HEK293 (cell line): ENCODE data around the gene CORO6.

Experiments used
- CTCF ChIA-PET: fragments of 350-600 bp; formaldehyde crosslinking; extraction: SDS; loops from one replicate; lab custom pipeline; 2021; ENCODE audit warnings: antibody characterized with exemption; lab: Yijun Ruan, JAX
- POLR2A ChIA-PET: fragments of 300-600 bp; formaldehyde crosslinking; extraction: SDS; loops from one replicate; lab custom pipeline; 2020; ENCODE audit warnings: antibody characterized with exemption, inconsistent platforms; lab: Yijun Ruan, JAX
- H3K27ac ChIP-seq: fragments of 200-500 bp; sonication (Bioruptor generic); 2 replicates; pipeline ENCODE4 v1.5.1; 2014; ENCODE audit warnings: low read depth, low read length, control low read depth, inconsistent platforms; ENCODE audit errors: extremely low read depth
- H3K36me3 ChIP-seq, 2 experiments: fragments of 200-500 bp in 1 of 2; sonication (Bioruptor generic) in 1 of 2; 1 replicate in 1 of 2; 2 replicates in 1 of 2; pipeline ENCODE4 v1.5.1; 2014 to 2017; ENCODE audit warnings: inconsistent platforms in 2 of 2, low read length in 2 of 2; ENCODE audit not compliant: control insufficient read depth in 2 of 2, insufficient read depth in 1 of 2
- H3K4me1 ChIP-seq: fragments of 200-500 bp; sonication (Bioruptor generic); 2 replicates; pipeline ENCODE4 v1.5.1; 2014; ENCODE audit warnings: mild to moderate bottlenecking, low read length, inconsistent platforms; ENCODE audit not compliant: control insufficient read depth, insufficient read depth
- H3K4me3 ChIP-seq: 2 replicates; pipeline ENCODE4 v1.5.1; 2011; ENCODE audit warnings: low read depth, mild to moderate bottlenecking, control low read depth, low read length, moderate library complexity
- H3K9me3 ChIP-seq: fragments of 200-500 bp; sonication (Bioruptor generic); 2 replicates; pipeline ENCODE4 v1.5.1; 2014; ENCODE audit warnings: low read depth, low read length, inconsistent platforms; ENCODE audit not compliant: control insufficient read depth, insufficient read depth
- CTCF ChIP-seq: fragments of 450-650 bp; formaldehyde crosslinking; IDR thresholded peaks from 2 replicates; pipeline ENCODE4 v1.5.1; 2016; ENCODE audit warnings: missing biosample characterization, missing genetic modification characterization
- EGR2 ChIP-seq: fragments of 450-650 bp; formaldehyde crosslinking; IDR thresholded peaks from 2 replicates; pipeline ENCODE4 v1.5.1; 2016; ENCODE audit warnings: low read depth, missing biosample characterization, missing genetic modification characterization
- GLI2 ChIP-seq: fragments of 450-650 bp; formaldehyde crosslinking; IDR thresholded peaks from 2 replicates; pipeline ENCODE4; 2017; ENCODE audit warnings: missing biosample characterization, missing genetic modification characterization, low read depth, borderline replicate concordance
- GLIS2 ChIP-seq: fragments of 450-650 bp; formaldehyde crosslinking; IDR thresholded peaks from 2 replicates; pipeline ENCODE4 v1.5.1; 2016; ENCODE audit warnings: missing biosample characterization, missing genetic modification characterization
- IKZF3 ChIP-seq: fragments of 450-650 bp; IDR thresholded peaks from 2 replicates; pipeline ENCODE4 v1.5.0; 2018; ENCODE audit warnings: missing biosample characterization, mild to moderate bottlenecking, missing genetic modification characterization, moderate library complexity
- KLF16 ChIP-seq: fragments of 450-650 bp; formaldehyde crosslinking; IDR thresholded peaks from 2 replicates; pipeline ENCODE4 v1.5.1; 2017; ENCODE audit warnings: missing biosample characterization, missing genetic modification characterization
- KLF9 ChIP-seq: fragments of 450-650 bp; formaldehyde crosslinking; IDR thresholded peaks from 2 replicates; pipeline ENCODE4 v1.5.1; 2016; ENCODE audit warnings: missing biosample characterization, missing genetic modification characterization, low read depth
- MZF1 ChIP-seq: fragments of 450-650 bp; formaldehyde crosslinking; IDR thresholded peaks from 2 replicates; pipeline ENCODE4 v1.5.1; 2017; ENCODE audit warnings: missing biosample characterization, missing genetic modification characterization, borderline replicate concordance
- PRDM6 ChIP-seq: fragments of 450-650 bp; formaldehyde crosslinking; IDR thresholded peaks from 2 replicates; pipeline ENCODE4 v1.5.1; 2017; ENCODE audit warnings: missing biosample characterization, missing genetic modification characterization
- REST ChIP-seq: fragments of 450-650 bp; formaldehyde crosslinking; IDR thresholded peaks from 2 replicates; pipeline ENCODE4 v1.5.1; 2016; ENCODE audit warnings: missing biosample characterization, missing genetic modification characterization
- WT1 ChIP-seq: fragments of 450-650 bp; formaldehyde crosslinking; IDR thresholded peaks from 2 replicates; pipeline ENCODE4 v1.5.1; 2016; ENCODE audit warnings: missing biosample characterization, missing genetic modification characterization
- ZBTB44 ChIP-seq: fragments of 450-650 bp; IDR thresholded peaks from 2 replicates; pipeline ENCODE4 v1.5.1; 2018; ENCODE audit warnings: missing biosample characterization, mild to moderate bottlenecking, missing genetic modification characterization
- ZFHX2 ChIP-seq: fragments of 450-650 bp; formaldehyde crosslinking; conservative IDR thresholded peaks from 2 replicates; pipeline ENCODE4 v1.5.1; 2016; ENCODE audit warnings: missing biosample characterization, missing genetic modification characterization
- ZNF146 ChIP-seq: fragments of 450-650 bp; formaldehyde crosslinking; IDR thresholded peaks from 2 replicates; pipeline ENCODE4 v1.5.1; 2016; ENCODE audit warnings: missing biosample characterization, missing genetic modification characterization
- ZNF148 ChIP-seq: fragments of 450-650 bp; formaldehyde crosslinking; IDR thresholded peaks from 2 replicates; pipeline ENCODE4 v1.5.0; 2017; ENCODE audit warnings: missing biosample characterization, missing genetic modification characterization, borderline replicate concordance
- ZNF266 ChIP-seq: fragments of 450-650 bp; formaldehyde crosslinking; IDR thresholded peaks from 2 replicates; pipeline ENCODE4 v1.5.1; 2016; ENCODE audit warnings: missing biosample characterization, missing genetic modification characterization, low read depth
- ZNF341 ChIP-seq: fragments of 450-650 bp; formaldehyde crosslinking; IDR thresholded peaks from 2 replicates; pipeline ENCODE4; 2016; ENCODE audit warnings: low read depth, missing biosample characterization, missing genetic modification characterization
- TF ChIP-seq, protein P1 (sequence below): fragments of 450-650 bp; formaldehyde crosslinking; IDR thresholded peaks from 2 replicates; pipeline ENCODE4 v1.5.1; 2016; ENCODE audit warnings: missing biosample characterization, missing genetic modification characterization
- TF ChIP-seq, protein P2 (sequence below): fragments of 450-650 bp; formaldehyde crosslinking; IDR thresholded peaks from 2 replicates; pipeline ENCODE4 v1.5.1; 2017; ENCODE audit warnings: missing biosample characterization, missing genetic modification characterization

CORO6 gene

GRCh38 chr17:29593591-29594518 lies 28.9 kb downstream of the CORO6 start (continued):
- TF ChIP-seq CTCF (tag by site-specific recombination) (peak; percentile 73), IKZF3 (tag by site-specific recombination) (peak; percentile 77), ZNF266 (tag by site-specific recombination) (no peak), ZBTB44 (no peak), ZFHX2 (tag by site-specific recombination) (peak; percentile 98), ZNF146 (no peak), WT1 (peak; percentile 61), KLF9 (peak; percentile 43), REST (peak; percentile 99)

DNA sequence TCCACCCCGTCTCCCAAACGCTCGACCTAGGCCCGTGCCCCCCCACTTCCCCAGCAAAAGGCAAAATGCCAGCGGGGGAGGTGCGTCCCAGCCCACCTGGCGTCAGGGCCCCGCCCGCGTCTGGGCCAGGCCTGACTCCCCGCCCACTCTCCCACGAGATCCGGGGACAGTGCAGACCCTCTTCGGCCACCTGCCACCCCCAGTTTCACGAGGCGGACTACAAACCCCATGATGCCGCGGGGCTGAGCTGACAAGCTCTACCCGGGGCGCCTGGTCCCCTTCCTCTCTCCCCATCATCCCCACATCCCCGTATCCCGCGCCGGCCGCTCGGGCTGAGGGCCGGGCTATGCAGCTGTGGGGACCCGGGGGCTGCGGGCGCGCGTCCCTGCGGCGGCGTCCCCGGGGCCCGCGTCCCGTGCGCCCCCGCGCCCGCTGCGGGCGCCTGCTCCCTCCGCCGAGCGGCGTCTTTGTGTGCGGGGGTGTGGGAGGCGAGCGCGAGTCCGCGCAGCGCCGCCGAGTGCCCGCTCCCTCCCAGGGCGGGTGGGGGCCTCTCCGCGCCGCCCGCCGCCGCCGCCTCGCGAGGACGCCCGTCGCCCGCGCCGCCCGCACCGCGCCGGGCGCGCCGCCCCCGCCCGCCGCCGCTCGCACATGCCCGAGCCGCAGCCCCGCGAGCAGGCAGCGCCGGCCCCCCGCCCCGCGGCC lies 29.7 kb downstream of the CORO6 start, which contains the start of gene ANKRD13B:
ANKRD13B (plus strand) TSS at position 283 of the 702 bp plus-strand sequence. CDS start 490 bp downstream, outside the sequence.
- ChIA-PET POLR2A (interaction anchor here (1.0 to 2.6 kb wide), 15 partner anchors 12 to 873 kb away, joined by 3 to 28 read pairs (median 6); partner anchors contain the start of genes ABHD15, CORO6, NUFIP2 and RPL23A), CTCF (interaction anchor here (0.6 to 5.1 kb wide), 26 partner anchors 12 to 500 kb away, joined by 3 to 74 read pairs (median 5); partner anchors contain the start of genes ABHD15, SSH2 and TP53I13)
- peak within 1 kb of the TSS; percentile 67 for H3K4me3 ChIP-seq
- no peaks in the 10 kb centered on the region for H3K9me3 ChIP-seq
- peaks cover 44% of the 10 kb centered on the region for H3K4me1 ChIP-seq
- H3K27ac ChIP-seq, result peak within 1 kb of the TSS; percentile 82
- H3K36me3 ChIP-seq, result no peaks in the 10 kb centered on the region
- TF ChIP-seq PRDM6 (tag by site-specific recombination), result no peak
- TF ChIP-seq, protein P1, sequence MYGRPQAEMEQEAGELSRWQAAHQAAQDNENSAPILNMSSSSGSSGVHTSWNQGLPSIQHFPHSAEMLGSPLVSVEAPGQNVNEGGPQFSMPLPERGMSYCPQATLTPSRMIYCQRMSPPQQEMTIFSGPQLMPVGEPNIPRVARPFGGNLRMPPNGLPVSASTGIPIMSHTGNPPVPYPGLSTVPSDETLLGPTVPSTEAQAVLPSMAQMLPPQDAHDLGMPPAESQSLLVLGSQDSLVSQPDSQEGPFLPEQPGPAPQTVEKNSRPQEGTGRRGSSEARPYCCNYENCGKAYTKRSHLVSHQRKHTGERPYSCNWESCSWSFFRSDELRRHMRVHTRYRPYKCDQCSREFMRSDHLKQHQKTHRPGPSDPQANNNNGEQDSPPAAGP, result peak; percentile 50; the same call in 1 of the 2 replicates
- TF ChIP-seq GLIS2 (tag by site-specific recombination), result peak; percentile 83
- 0 out of 2 replicates have a peak, but pooled peaks have one; percentile 6 for TF ChIP-seq ZNF148 (tag by site-specific recombination)
- TF ChIP-seq IKZF3 (tag by site-specific recombination), result no peak
- peak; percentile 56; the same call in 1 of the 2 replicates for TF ChIP-seq KLF16 (tag by site-specific recombination)
- TF ChIP-seq GLI2, result no peak
- peak; percentile 26; the same call in 1 of the 2 replicates for TF ChIP-seq MZF1 (tag by site-specific recombination)
- peak; percentile 89 for TF ChIP-seq EGR2 (tag by site-specific recombination)
- peak; percentile 34; the same call in 1 of the 2 replicates for TF ChIP-seq ZNF341 (tag by site-specific recombination)
- TF ChIP-seq, protein P2, sequence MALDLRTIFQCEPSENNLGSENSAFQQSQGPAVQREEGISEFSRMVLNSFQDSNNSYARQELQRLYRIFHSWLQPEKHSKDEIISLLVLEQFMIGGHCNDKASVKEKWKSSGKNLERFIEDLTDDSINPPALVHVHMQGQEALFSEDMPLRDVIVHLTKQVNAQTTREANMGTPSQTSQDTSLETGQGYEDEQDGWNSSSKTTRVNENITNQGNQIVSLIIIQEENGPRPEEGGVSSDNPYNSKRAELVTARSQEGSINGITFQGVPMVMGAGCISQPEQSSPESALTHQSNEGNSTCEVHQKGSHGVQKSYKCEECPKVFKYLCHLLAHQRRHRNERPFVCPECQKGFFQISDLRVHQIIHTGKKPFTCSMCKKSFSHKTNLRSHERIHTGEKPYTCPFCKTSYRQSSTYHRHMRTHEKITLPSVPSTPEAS (tag by site-specific recombination), result 0 out of 2 replicates have a peak, but pooled peaks have one; percentile 9
